Stimulated activated CD8-positive, alpha-beta memory T cell treated with anti-CD3 and anti-CD28 coated beads, Interleukin-4, amount 100 ng/mL, for 24 hours (primary cell): ENCODE results near the gene BEAN1.

Source experiments
- DNase-seq: peaks from one replicate; pipeline ENCODE4 v3.0.0-alpha.2; 2020; ENCODE audit warnings: low read depth

Gene BEAN1

GRCh38 chr16:66470556-66470955 is 43.5 kb downstream of the BEAN1 start:
- DNase-seq, result no peak

GRCh38 chr16:66471264-66471663 is 44.2 kb downstream of the BEAN1 start:
- no peak for DNase-seq

- DNase-seq, result no peak
Observed at GRCh38 chr16:66471716-66472393, 44.8 kb downstream of the BEAN1 start.

GRCh38 chr16:66473051-66473571 is 46.0 kb downstream of the BEAN1 start:
- no peak for DNase-seq

- DNase-seq, result no peak
Observed at GRCh38 chr16:66473654-66474519, 46.8 kb downstream of the BEAN1 start.

GRCh38 chr16:66474750-66475199 is 47.7 kb downstream of the BEAN1 start:
- DNase-seq, result peak; percentile 16

GRCh38 chr16:66475232-66475631 is 48.1 kb downstream of the BEAN1 start:
- no peak for DNase-seq

- peak; percentile 42 for DNase-seq
Observed at GRCh38 chr16:66476328-66477027, 49.4 kb downstream of the BEAN1 start.

GRCh38 chr16:66477028-66477515 is 50.0 kb downstream of the BEAN1 start:
- DNase-seq, result no peak

- DNase-seq, result peak; percentile 70
Observed at GRCh38 chr16:66478733-66479511, 51.8 kb downstream of the BEAN1 start.

- DNase-seq, result no peak
Observed at GRCh38 chr16:66479661-66480264, 52.7 kb downstream of the BEAN1 start.

- DNase-seq, result no peak
Observed at GRCh38 chr16:66480265-66481080, 53.4 kb downstream of the BEAN1 start.

- no peak for DNase-seq
Observed at GRCh38 chr16:66481081-66481942, 54.2 kb downstream of the BEAN1 start.

GRCh38 chr16:66481943-66482390 is 54.9 kb downstream of the BEAN1 start:
- DNase-seq, result no peak

- DNase-seq, result peak; percentile 58
Observed at GRCh38 chr16:66483689-66484452, 56.8 kb downstream of the BEAN1 start.

- DNase-seq, result no peak
Observed at GRCh38 chr16:66484453-66485213, 57.5 kb downstream of the BEAN1 start.

GRCh38 chr16:66485376-66485775 is 58.3 kb downstream of the BEAN1 start:
- DNase-seq, result no peak
